Skin of body (tissue), 2 donors: ENCODE measurements around the gene PDK1. TPM values are rescaled to one million over a fixed set of nuclear protein-coding genes. Genes with fewer than 3 reads are reported as not detected.
"Not testable (repeated sequence)": the region's sequence is repeated elsewhere in the genome, so short reads cannot be mapped to it uniquely, and the experiment has no call there.

Experiments used
- DNase-seq: peaks from one replicate; lab custom pipeline; 2025; lab: John Stamatoyannopoulos, UW
- total RNA-seq: library from RNA; depleted of rRNA; stranded (reverse); fragments of >200 nt; gene quantifications from one replicate; pipeline ENCODE4 v1.2.3, GENCODE V29; 2014

PDK1 gene
- total RNA-seq: 17.7 TPM

GRCh38 chr2:172555522-172556283 is at the start of gene PDK1:
TSS of gene PDK1 (plus strand) at chr2:172556090. CDS start at chr2:172556151, 61 bp downstream.
- peak; percentile 87 for DNase-seq

- DNase-seq: no peak
Observed at GRCh38 chr2:172507199-172507598, 48.7 kb upstream of the PDK1 start.

- DNase-seq: no peak
Observed at GRCh38 chr2:172510088-172510487, 45.8 kb upstream of the PDK1 start.

GRCh38 chr2:172510548-172510947 is 45.3 kb upstream of the PDK1 start:
- no peak for DNase-seq

- DNase-seq: no peak
Observed at GRCh38 chr2:172512810-172513523, 42.9 kb upstream of the PDK1 start.

- DNase-seq: no peak
Observed at GRCh38 chr2:172513524-172513900, 42.4 kb upstream of the PDK1 start.

GRCh38 chr2:172513935-172514586 is 41.8 kb upstream of the PDK1 start:
- DNase-seq: no peak

GRCh38 chr2:172516299-172516698 is 39.6 kb upstream of the PDK1 start:
- DNase-seq: no peak

GRCh38 chr2:172518995-172519394 is 36.9 kb upstream of the PDK1 start:
- DNase-seq: no peak

GRCh38 chr2:172525601-172526000 is 30.3 kb upstream of the PDK1 start:
- no peak for DNase-seq

- no peak for DNase-seq
Observed at GRCh38 chr2:172531309-172531708, 24.6 kb upstream of the PDK1 start.

- DNase-seq: not testable (repeated sequence)
Observed at GRCh38 chr2:172532461-172532860, 23.4 kb upstream of the PDK1 start.

- no peak for DNase-seq
Observed at GRCh38 chr2:172533687-172534086, 22.2 kb upstream of the PDK1 start.

GRCh38 chr2:172535119-172535518 is 20.8 kb upstream of the PDK1 start:
- DNase-seq: no peak

GRCh38 chr2:172537851-172538250 is 18.0 kb upstream of the PDK1 start:
- not testable (repeated sequence) for DNase-seq

- no peak for DNase-seq
Observed at GRCh38 chr2:172539767-172540166, 16.1 kb upstream of the PDK1 start.

- no peak for DNase-seq
Observed at GRCh38 chr2:172540421-172540820, 15.5 kb upstream of the PDK1 start.

GRCh38 chr2:172545408-172546075 is 10.3 kb upstream of the PDK1 start:
- DNase-seq: no peak

- no peak for DNase-seq
Observed at GRCh38 chr2:172549131-172549530, 6.8 kb upstream of the PDK1 start.

GRCh38 chr2:172549802-172550201 is 6.1 kb upstream of the PDK1 start:
- DNase-seq: not testable (repeated sequence)

GRCh38 chr2:172550419-172550818 is 5.5 kb upstream of the PDK1 start:
- no peak for DNase-seq

- no peak for DNase-seq
Observed at GRCh38 chr2:172551271-172551670, 4.6 kb upstream of the PDK1 start.
